Right lobe of liver (tissue), 6 donors: ENCODE data around the gene ARHGEF10L. TPM values are rescaled to one million over a fixed set of nuclear protein-coding genes. Genes with fewer than 3 reads are reported as not detected.

Experiments used
- ATAC-seq, 4 donors: fragments of 200-7000 bp; cut with Tn5 transposase; one replicate each; pipeline ENCODE4 v1.9.1; 2020; ENCODE audit warnings: mild to moderate bottlenecking in 4 of 4, moderate library complexity in 4 of 4
- DNase-seq, 3 donors: peaks; one replicate each; pipeline ENCODE4 v3.0.0-alpha.2; 2020
- H3K27ac ChIP-seq, 3 donors: fragments of 200-600 bp; one replicate each; pipeline ENCODE4 v1.8.0; 2022
- H3K27me3 ChIP-seq, 2 donors: fragments of 200-600 bp; one replicate each; pipeline ENCODE4 v1.8.0; 2022
- H3K36me3 ChIP-seq, 4 donors: fragments of 200-600 bp; sonication (generic) in 1 of 4; one replicate each; pipeline versions ENCODE4 v1.5.1 to v1.8.0; 2017 to 2022; ENCODE audit warnings: control low read depth in 1 of 4
- H3K4me1 ChIP-seq, 4 donors: fragments of 200-600 bp; sonication (generic) in 1 of 4; one replicate each; pipeline versions ENCODE4 v1.5.1 to v1.8.0; 2017 to 2022; ENCODE audit warnings: control low read depth in 1 of 4
- H3K4me3 ChIP-seq, 3 donors: fragments of 200-600 bp; one replicate each; pipeline ENCODE4 v1.8.0; 2022
- H3K9me3 ChIP-seq, 4 donors: fragments of 200-600 bp; sonication (generic) in 1 of 4; one replicate each; pipeline versions ENCODE4 v1.5.1 to v1.8.0; 2017 to 2022; ENCODE audit warnings: control low read depth in 1 of 4
- CTCF ChIP-seq, 4 donors: fragments of 200-600 bp in 3 of 4; fragments of 450-650 bp in 1 of 4; IDR thresholded peaks; one replicate each; pipeline versions ENCODE4 v1.5.1 to v1.8.0; 2016 to 2022; ENCODE audit warnings: antibody characterized with exemption in 4 of 4, mild to moderate bottlenecking in 2 of 4
- POLR2A ChIP-seq: fragments of 450-650 bp; IDR thresholded peaks from one replicate; pipeline ENCODE4 v1.6.1; 2017; ENCODE audit warnings: antibody characterized with exemption, mild to moderate bottlenecking
- WGBS: methylation state at CpG from one replicate; pipeline ENCODE4 v1.1.6; 2018; ENCODE audit warnings: low coverage, low lambda C conversion rate; ENCODE audit not compliant: insufficient coverage; ENCODE audit errors: missing lambda C conversion rate; 5-methylcytosine and 5-hydroxymethylcytosine counted together
- intact Hi-C, 2 donors: fragments of 100-400 bp; cut with DNase I; formaldehyde crosslinking; loops; one replicate each; pipeline versions ENCODE4 v1.11.2 to v1.14.1; 2022
- total RNA-seq, 6 experiments: library from RNA; depleted of rRNA in 2 of 6; stranded (reverse); fragments of >200 nt in 2 of 6; fragmentation: NEBNext Ultra II Directional in 3 of 6; extraction: Animal tissue kit (Norgen Biotek cat#: 25700) in 3 of 6; gene quantifications; one replicate each; pipeline versions ENCODE4 v1.1.0 to v1.2.4, GENCODE V29; 2016 to 2023
- donor health status: DM: no; HTN: yes; CAD: no.
- donor health status: DM: no; HTN: no; CAD: no.
- donor health status: DM: no; HTN: no; CAD: no.
- donor health status: DM: no; HTN: yes; CAD: no.
- donor health status: DM: no; HTN: yes; CAD: no.

The ARHGEF10L gene
- total RNA-seq, 6 experiments from 2014 or later: 59.7 to 124 (median 87.4) TPM

- 63% methylated on average over 2 of the region's 3 CpGs for WGBS
- Histone ChIP-seq H3K27ac (no peak overlapping the region), H3K4me1 (peaks cover 0 to 37% (median 18%) of the 10 kb centered on the region in 4 donors), H3K4me3 (no peak overlapping the region), H3K27me3 (no peaks in the 10 kb centered on the region), H3K9me3 (no peaks in the 10 kb centered on the region), H3K36me3 (no peaks in the 10 kb centered on the region)
- no peak for TF ChIP-seq CTCF (IDR thresholded peaks at IDR 0.05)
- TF ChIP-seq POLR2A: no peak
- ATAC-seq: no peak
- intact Hi-C loops: no loop called here
- no peak for DNase-seq
Observed at GRCh38 chr1:17558541-17558940, 19.0 kb downstream of the ARHGEF10L start.

- ATAC-seq: no peak
- Histone ChIP-seq H3K27me3 (no peaks in the 10 kb centered on the region), H3K9me3 (no peaks in the 10 kb centered on the region), H3K4me3 (no peak overlapping the region), H3K36me3 (no peaks in the 10 kb centered on the region), H3K27ac (peak overlapping the region; percentile 68 to 87 (median 79)), H3K4me1 (peaks cover 0 to 43% (median 21%) of the 10 kb centered on the region in 4 donors)
- no peak for TF ChIP-seq CTCF (IDR thresholded peaks at IDR 0.05)
- TF ChIP-seq POLR2A: no peak
- intact Hi-C loops: no loop called here
- 100% methylated on average over 1 of the region's 8 CpGs for WGBS
- no peak for DNase-seq
Observed at GRCh38 chr1:17558954-17559614, 19.6 kb downstream of the ARHGEF10L start.

- peak overlapping the region; percentile 68 to 87 (median 79) for H3K27ac ChIP-seq
- no peaks in the 10 kb centered on the region for H3K9me3 ChIP-seq
- peaks cover 0 to 49% (median 24%) of the 10 kb centered on the region in 4 donors for H3K4me1 ChIP-seq
- peak; percentile 35 for TF ChIP-seq POLR2A
- TF ChIP-seq CTCF (IDR thresholded peaks at IDR 0.05): no peak
- ATAC-seq (peak; percentile 68 to 79 (median 76)), DNase-seq (peak in 2 of 3 donors; percentile 68 to 69)
- intact Hi-C loops: no loop called here
- H3K36me3 ChIP-seq: no peaks in the 10 kb centered on the region
- 46% methylated on average over 5 of the region's 7 CpGs for WGBS
- no peak overlapping the region for H3K4me3 ChIP-seq
- H3K27me3 ChIP-seq: no peaks in the 10 kb centered on the region
Observed at GRCh38 chr1:17559615-17560419, 20.3 kb downstream of the ARHGEF10L start.

- Histone ChIP-seq H3K27me3 (no peaks in the 10 kb centered on the region), H3K4me1 (peaks cover 0 to 63% (median 31%) of the 10 kb centered on the region in 4 donors), H3K9me3 (no peaks in the 10 kb centered on the region), H3K27ac (peak overlapping the region; percentile 48 to 87 (median 79)), H3K36me3 (no peaks in the 10 kb centered on the region), H3K4me3 (no peak overlapping the region)
- no peak for ATAC-seq
- intact Hi-C loops: no loop called here
- TF ChIP-seq CTCF (IDR thresholded peaks at IDR 0.05): no peak
- TF ChIP-seq POLR2A: no peak
- no peak for DNase-seq
- WGBS: 50% methylated on average over 1 of the region's 8 CpGs
Observed at GRCh38 chr1:17561247-17561548, 21.7 kb downstream of the ARHGEF10L start.
